Breast epithelium (tissue), 3 donors: Measurements from ENCODE around the gene RENBP.

Experiments
- CTCF ChIP-seq, 3 donors: fragments of 450-650 bp; IDR thresholded peaks; one replicate each; pipeline ENCODE4 v1.5.1; 2016 to 2017; ENCODE audit warnings: antibody characterized with exemption in 3 of 3, mild to moderate bottlenecking in 3 of 3, moderate library complexity in 3 of 3
- POLR2A ChIP-seq: fragments of 450-650 bp; IDR thresholded peaks from one replicate; pipeline ENCODE4 v1.6.1; 2016; ENCODE audit warnings: antibody characterized with exemption, mild to moderate bottlenecking, moderate library complexity
- POLR2AphosphoS5 ChIP-seq, 3 donors: sonication (generic); formaldehyde crosslinking; IDR thresholded peaks; one replicate each; pipeline ENCODE4 v1.6.1; 2017; ENCODE audit warnings: antibody characterized with exemption in 3 of 3

- TF ChIP-seq CTCF (IDR thresholded peaks at IDR 0.05) (no peak), POLR2AphosphoS5 (IDR thresholded peaks at IDR 0.05) (no peak), POLR2A (no peak)
Observed at GRCh38 chrX:153992180-153992579, 47.7 kb upstream of the RENBP start.
